WI38 (cell line): ENCODE data around the gene CDH23.

Experiments used
- H3K4me3 ChIP-seq: 2 replicates; pipeline ENCODE4 v1.5.1; 2011; ENCODE audit warnings: low read depth, mild to moderate bottlenecking, control low read depth, low read length
- TF ChIP-seq, protein P1 (sequence below): IDR thresholded peaks from 2 replicates; pipeline ENCODE4 v1.5.1; 2012; ENCODE audit warnings: low read depth, mild to moderate bottlenecking, control low read depth, low read length

Gene CDH23

DNA sequence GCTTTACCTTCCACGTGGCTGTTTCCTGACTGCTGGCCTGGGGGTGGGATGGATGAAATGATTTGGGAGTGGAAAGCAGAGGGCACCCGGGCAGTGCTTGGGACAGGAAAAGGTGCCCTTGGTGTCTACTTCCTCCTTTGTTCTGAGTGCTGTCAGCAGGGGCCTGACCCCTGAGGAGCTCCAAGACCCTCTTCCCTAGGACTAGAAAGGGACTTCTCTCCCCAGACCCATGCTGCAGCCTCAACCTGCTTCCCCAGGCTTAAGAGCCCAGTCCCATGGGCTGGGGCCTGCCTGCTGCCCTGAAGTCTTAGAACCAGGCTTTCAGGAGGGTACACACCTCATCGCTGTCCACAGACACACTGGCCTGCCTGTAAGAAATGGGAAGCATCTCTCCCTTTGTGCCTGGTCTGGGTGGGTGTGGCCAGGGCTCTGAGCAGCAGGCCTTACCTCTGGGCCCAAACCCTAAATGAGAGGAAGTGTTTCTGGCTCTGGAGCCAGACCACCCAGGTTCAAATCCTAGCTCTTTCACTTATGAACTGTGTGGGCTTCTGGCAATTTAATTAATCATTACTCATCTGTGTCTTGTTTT, 12.9 kb downstream of the CDH23 start:
- no peak overlapping the region for H3K4me3 ChIP-seq
- TF ChIP-seq, protein P1, sequence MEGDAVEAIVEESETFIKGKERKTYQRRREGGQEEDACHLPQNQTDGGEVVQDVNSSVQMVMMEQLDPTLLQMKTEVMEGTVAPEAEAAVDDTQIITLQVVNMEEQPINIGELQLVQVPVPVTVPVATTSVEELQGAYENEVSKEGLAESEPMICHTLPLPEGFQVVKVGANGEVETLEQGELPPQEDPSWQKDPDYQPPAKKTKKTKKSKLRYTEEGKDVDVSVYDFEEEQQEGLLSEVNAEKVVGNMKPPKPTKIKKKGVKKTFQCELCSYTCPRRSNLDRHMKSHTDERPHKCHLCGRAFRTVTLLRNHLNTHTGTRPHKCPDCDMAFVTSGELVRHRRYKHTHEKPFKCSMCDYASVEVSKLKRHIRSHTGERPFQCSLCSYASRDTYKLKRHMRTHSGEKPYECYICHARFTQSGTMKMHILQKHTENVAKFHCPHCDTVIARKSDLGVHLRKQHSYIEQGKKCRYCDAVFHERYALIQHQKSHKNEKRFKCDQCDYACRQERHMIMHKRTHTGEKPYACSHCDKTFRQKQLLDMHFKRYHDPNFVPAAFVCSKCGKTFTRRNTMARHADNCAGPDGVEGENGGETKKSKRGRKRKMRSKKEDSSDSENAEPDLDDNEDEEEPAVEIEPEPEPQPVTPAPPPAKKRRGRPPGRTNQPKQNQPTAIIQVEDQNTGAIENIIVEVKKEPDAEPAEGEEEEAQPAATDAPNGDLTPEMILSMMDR, result no peak

DNA sequence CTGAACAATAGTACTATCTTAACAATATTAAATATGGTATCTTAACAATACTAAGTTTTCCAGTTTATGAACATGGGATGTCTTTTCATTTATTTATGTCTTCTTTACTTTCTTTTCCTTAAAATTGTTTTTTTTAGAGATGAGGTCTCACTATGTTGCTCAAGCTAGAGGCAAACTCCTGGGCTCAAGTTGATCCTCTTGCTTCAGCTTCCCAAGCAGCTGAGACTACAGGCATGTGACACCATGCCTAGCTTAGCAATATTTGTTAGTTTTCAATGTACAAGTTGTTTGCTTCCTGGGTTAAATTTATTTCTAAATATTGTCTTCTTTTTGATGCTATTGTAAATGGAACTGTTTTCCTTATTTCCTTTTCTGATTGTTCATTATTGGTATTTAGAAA, 16.9 kb downstream of the CDH23 start:
- TF ChIP-seq, protein P1, result no peak
- H3K4me3 ChIP-seq, result no peak overlapping the region

GRCh38 chr10:71414359-71414758, 17.6 kb downstream of the CDH23 start:
- TF ChIP-seq, protein P1, result no peak
- no peak overlapping the region for H3K4me3 ChIP-seq

- no peak overlapping the region for H3K4me3 ChIP-seq
- TF ChIP-seq, protein P1, result no peak
These were observed 22.4 kb downstream of the CDH23 start for GRCh38 chr10:71419002-71419540.

- TF ChIP-seq, protein P1, result no peak
- no peak overlapping the region for H3K4me3 ChIP-seq
These were observed 23.0 kb downstream of the CDH23 start for GRCh38 chr10:71419750-71420149.

- no peak overlapping the region for H3K4me3 ChIP-seq
These were observed 24.3 kb downstream of the CDH23 start for GRCh38 chr10:71421075-71421434.

GRCh38 chr10:71423250-71423649, 26.5 kb downstream of the CDH23 start:
- no peak overlapping the region for H3K4me3 ChIP-seq
- TF ChIP-seq, protein P1, result no peak

More at GRCh38 chr10:71421075-71421434, 24.3 kb downstream of the CDH23 start:
- TF ChIP-seq, protein P1, result no peak
